ENCODE data around the gene CHRNA4. TPM values are rescaled to one million over a fixed set of nuclear protein-coding genes. Genes with fewer than 3 reads are reported as not detected.

The CHRNA4 gene
- total and polyA plus RNA-seq, 2 donors (not counting 3 experiments of a cell fraction or from before 2014, with no cell fraction given) = not detected

DNA sequence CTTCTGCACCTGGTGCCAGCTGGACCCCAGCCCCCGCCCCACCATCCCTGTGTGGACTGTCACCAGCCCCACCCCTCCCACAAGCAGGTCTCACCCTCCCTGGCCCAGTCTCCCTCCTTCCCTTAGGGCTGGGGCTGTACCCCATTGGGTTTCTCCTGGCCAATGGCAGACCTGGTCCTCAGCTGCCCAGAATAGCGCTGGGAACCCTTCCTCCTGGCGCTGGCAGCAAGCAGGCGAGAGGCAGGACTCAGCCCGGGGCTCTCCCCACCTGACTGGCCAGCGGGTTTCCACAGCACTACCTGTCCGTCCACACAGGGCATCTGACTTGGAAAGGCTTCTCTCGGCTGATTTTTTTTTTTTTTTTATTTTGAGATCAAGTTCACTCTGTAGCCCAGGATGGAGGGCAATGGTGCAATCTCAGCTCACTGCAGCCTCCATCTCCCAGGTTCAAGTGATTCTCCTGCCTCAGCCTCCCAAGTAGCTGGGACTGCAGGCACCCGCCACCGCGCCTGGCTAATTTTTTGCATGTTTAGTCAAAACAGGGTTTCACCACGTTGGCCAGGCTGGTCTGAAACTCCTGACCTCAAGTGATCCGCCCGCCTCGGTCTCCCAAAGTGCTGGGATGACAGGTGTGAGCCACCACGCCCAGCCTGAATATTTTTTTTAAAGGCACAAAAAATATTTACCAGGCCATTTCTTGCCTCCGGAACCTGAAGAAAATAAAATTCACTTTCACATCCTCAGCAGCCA, 21.6 kb upstream of the CHRNA4 start:
- H3K9ac ChIP-seq (replicated peaks; ENCODE audit: extremely low read depth, insufficient read depth, low read length) = no peak overlapping the region
- peaks cover 4% of the 10 kb centered on the region for H3K9me3 ChIP-seq (replicated peaks; ENCODE audit: control insufficient read depth, insufficient read depth, low read length)
- H3K4me1 ChIP-seq (ENCODE audit: control insufficient read depth, extremely low read depth, insufficient read depth, low read length) = no peaks in the 10 kb centered on the region
- H4K20me1 ChIP-seq (replicated peaks; ENCODE audit: control insufficient read depth, extremely low read depth, insufficient read depth, low read length) = no peaks in the 10 kb centered on the region
- no peaks in the 10 kb centered on the region for H3K36me3 ChIP-seq (ENCODE audit: control insufficient read depth in 2 of 2, extremely low read depth in 1 of 2, insufficient read depth in 2 of 2, low read length in 2 of 2)
- TF ChIP-seq POLR2A (IDR thresholded peaks at IDR 0.05; ENCODE audit: low read depth, low read length) = no peak
- TF ChIP-seq, protein P1, sequence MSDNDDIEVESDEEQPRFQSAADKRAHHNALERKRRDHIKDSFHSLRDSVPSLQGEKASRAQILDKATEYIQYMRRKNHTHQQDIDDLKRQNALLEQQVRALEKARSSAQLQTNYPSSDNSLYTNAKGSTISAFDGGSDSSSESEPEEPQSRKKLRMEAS (IDR thresholded peaks at IDR 0.05; ENCODE audit: insufficient read depth, insufficient read length) = no peak
- TF ChIP-seq FOS (IDR thresholded peaks at IDR 0.05; ENCODE audit: borderline replicate concordance, insufficient read depth, low read length) = no peak
- TF ChIP-seq MYC (IDR thresholded peaks at IDR 0.05; ENCODE audit: low read depth, low read length) = no peak
- TF ChIP-seq, protein P2, sequence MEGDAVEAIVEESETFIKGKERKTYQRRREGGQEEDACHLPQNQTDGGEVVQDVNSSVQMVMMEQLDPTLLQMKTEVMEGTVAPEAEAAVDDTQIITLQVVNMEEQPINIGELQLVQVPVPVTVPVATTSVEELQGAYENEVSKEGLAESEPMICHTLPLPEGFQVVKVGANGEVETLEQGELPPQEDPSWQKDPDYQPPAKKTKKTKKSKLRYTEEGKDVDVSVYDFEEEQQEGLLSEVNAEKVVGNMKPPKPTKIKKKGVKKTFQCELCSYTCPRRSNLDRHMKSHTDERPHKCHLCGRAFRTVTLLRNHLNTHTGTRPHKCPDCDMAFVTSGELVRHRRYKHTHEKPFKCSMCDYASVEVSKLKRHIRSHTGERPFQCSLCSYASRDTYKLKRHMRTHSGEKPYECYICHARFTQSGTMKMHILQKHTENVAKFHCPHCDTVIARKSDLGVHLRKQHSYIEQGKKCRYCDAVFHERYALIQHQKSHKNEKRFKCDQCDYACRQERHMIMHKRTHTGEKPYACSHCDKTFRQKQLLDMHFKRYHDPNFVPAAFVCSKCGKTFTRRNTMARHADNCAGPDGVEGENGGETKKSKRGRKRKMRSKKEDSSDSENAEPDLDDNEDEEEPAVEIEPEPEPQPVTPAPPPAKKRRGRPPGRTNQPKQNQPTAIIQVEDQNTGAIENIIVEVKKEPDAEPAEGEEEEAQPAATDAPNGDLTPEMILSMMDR (IDR thresholded peaks at IDR 0.05; ENCODE audit: extremely low read depth in 1 of 2, insufficient read depth in 1 of 2, low read depth in 1 of 2, low read length in 2 of 2) = no peak
- no peaks in the 10 kb centered on the region for H3K9me1 ChIP-seq (replicated peaks; ENCODE audit: control insufficient read depth, extremely low read depth, insufficient read depth, low read length)
- FAIRE-seq = no peak
- ChIA-PET POLR2A (no interaction called here), CTCF (interaction anchor here (0.8 to 6.0 kb wide), 16 partner anchors 9 to 327 kb away, joined by 3 to 267 read pairs (median 6); no protein-coding TSS in a partner anchor)
- H3K27ac ChIP-seq (ENCODE audit: insufficient read depth, low read depth, low read length) = no peak overlapping the region
- DNase-seq (ENCODE audit: low read depth, low spot score) = no peak
- H3K79me2 ChIP-seq (ENCODE audit: control insufficient read depth, insufficient read depth, low read length) = no peaks in the 10 kb centered on the region
- no TSS peak for BruUV-seq (replicated peaks)
- H3K27me3 ChIP-seq (ENCODE audit: control insufficient read depth in 2 of 2, insufficient read depth in 2 of 2, low read length in 2 of 2) = peaks cover 0 to under 1% of the 10 kb centered on the region in 2 experiments
- H3K4me2 ChIP-seq (ENCODE audit: insufficient read depth, low read length) = no peak overlapping the region
- no peak overlapping the region for H3K4me3 ChIP-seq (replicated peaks in 1 of 3; ENCODE audit: insufficient read depth in 1 of 3, low read depth in 1 of 3, low read length in 3 of 3)
- dilution Hi-C loops (cut with MboI; ENCODE audit: extremely low pct_ligation_motif_present, low sequenced_read_pairs) = no loop called here
- intact Hi-C loops (cut with micrococcal nuclease) = no loop called here
- no peak overlapping the region for H2AFZ ChIP-seq (ENCODE audit: low read depth, low read length)

All from endothelial cell of umbilical vein (primary cell).